ENCODE measurements around the gene RGPD8. TPM values are rescaled to one million over a fixed set of nuclear protein-coding genes. Genes with fewer than 3 reads are reported as not detected.

Gene RGPD8
- total and polyA plus RNA-seq, 2 donors (not counting 1 experiment from before 2014, with no cell fraction given): 3.3 to 13.4 TPM

DNA sequence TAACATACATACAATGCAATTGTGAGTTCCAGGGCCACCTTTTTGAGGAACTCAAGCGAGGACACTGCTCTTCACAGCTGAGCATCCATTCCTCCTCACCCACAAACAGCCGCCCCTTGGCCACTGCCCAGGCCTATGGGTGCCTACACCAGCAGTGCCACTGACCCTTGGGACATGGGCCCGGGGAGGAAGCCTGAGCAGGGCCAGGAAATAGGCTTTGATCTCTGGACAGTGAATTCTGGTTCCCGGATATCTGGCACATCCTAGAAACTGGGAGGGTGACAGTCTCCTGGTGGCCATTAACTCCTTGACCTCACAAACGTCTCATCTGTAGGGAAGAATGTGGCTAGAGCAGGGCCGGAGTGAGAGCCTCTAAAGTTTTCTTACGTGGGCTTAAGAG, 43.0 kb upstream of the RGPD8 start:
- Histone ChIP-seq H3K36me3 (ENCODE audit: control insufficient read depth, insufficient read depth, low read length) (no peaks in the 10 kb centered on the region), H3K27ac (ENCODE audit: insufficient read depth, low read length) (no peak overlapping the region), H3K4me1 (ENCODE audit: control insufficient read depth, extremely low read depth, insufficient read depth, low read length) (peaks cover 2% of the 10 kb centered on the region), H3K79me2 (ENCODE audit: control insufficient read depth, insufficient read depth, low read length) (no peaks in the 10 kb centered on the region), H3K4me3 (replicated peaks in 1 of 4; ENCODE audit: control extremely low read depth in 1 of 4, insufficient read depth in 1 of 4, low read depth in 3 of 4, low read length in 4 of 4) (no peak overlapping the region), H3K27me3 (ENCODE audit: control insufficient read depth, insufficient read depth, low read length) (no peaks in the 10 kb centered on the region), H3K9ac (ENCODE audit: insufficient read depth, low read length) (no peak overlapping the region), H4K20me1 (ENCODE audit: control insufficient read depth, extremely low read depth, insufficient read depth, low read length) (no peaks in the 10 kb centered on the region), H3K9me3 (ENCODE audit: control insufficient read depth, insufficient read depth, low read depth, low read length) (no peaks in the 10 kb centered on the region), H2AFZ (ENCODE audit: low read length) (no peak overlapping the region), H3K4me2 (ENCODE audit: extremely low read depth, insufficient read depth, low read length) (no peak overlapping the region)
- no peak for DNase-seq (ENCODE audit: low read depth in 2 of 2)
- no peak for TF ChIP-seq EZH2 (IDR thresholded peaks at IDR 0.05; ENCODE audit: low read length, missing control alignments)
- TF ChIP-seq, protein P1, sequence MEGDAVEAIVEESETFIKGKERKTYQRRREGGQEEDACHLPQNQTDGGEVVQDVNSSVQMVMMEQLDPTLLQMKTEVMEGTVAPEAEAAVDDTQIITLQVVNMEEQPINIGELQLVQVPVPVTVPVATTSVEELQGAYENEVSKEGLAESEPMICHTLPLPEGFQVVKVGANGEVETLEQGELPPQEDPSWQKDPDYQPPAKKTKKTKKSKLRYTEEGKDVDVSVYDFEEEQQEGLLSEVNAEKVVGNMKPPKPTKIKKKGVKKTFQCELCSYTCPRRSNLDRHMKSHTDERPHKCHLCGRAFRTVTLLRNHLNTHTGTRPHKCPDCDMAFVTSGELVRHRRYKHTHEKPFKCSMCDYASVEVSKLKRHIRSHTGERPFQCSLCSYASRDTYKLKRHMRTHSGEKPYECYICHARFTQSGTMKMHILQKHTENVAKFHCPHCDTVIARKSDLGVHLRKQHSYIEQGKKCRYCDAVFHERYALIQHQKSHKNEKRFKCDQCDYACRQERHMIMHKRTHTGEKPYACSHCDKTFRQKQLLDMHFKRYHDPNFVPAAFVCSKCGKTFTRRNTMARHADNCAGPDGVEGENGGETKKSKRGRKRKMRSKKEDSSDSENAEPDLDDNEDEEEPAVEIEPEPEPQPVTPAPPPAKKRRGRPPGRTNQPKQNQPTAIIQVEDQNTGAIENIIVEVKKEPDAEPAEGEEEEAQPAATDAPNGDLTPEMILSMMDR (conservative IDR thresholded peaks at IDR 0.05 in 1 of 2, IDR thresholded peaks at IDR 0.05 in 1 of 2; ENCODE audit: low read depth in 1 of 2, low read length in 2 of 2): no peak

- Histone ChIP-seq H3K4me2 (ENCODE audit: extremely low read depth, insufficient read depth, low read length) (no peak overlapping the region), H3K9ac (ENCODE audit: insufficient read depth, low read length) (no peak overlapping the region), H3K27ac (ENCODE audit: insufficient read depth, low read length) (no peak overlapping the region), H3K79me2 (ENCODE audit: control insufficient read depth, insufficient read depth, low read length) (no peaks in the 10 kb centered on the region), H3K27me3 (ENCODE audit: control insufficient read depth, insufficient read depth, low read length) (no peaks in the 10 kb centered on the region), H3K36me3 (ENCODE audit: control insufficient read depth, insufficient read depth, low read length) (no peaks in the 10 kb centered on the region), H4K20me1 (ENCODE audit: control insufficient read depth, extremely low read depth, insufficient read depth, low read length) (no peaks in the 10 kb centered on the region), H2AFZ (ENCODE audit: low read length) (no peak overlapping the region), H3K9me3 (ENCODE audit: control insufficient read depth, insufficient read depth, low read depth, low read length) (no peaks in the 10 kb centered on the region), H3K4me1 (ENCODE audit: control insufficient read depth, extremely low read depth, insufficient read depth, low read length) (no peaks in the 10 kb centered on the region), H3K4me3 (replicated peaks in 1 of 4; ENCODE audit: control extremely low read depth in 1 of 4, insufficient read depth in 1 of 4, low read depth in 3 of 4, low read length in 4 of 4) (no peak overlapping the region)
- no peak for TF ChIP-seq EZH2 (IDR thresholded peaks at IDR 0.05; ENCODE audit: low read length, missing control alignments)
- TF ChIP-seq, protein P1 (conservative IDR thresholded peaks at IDR 0.05 in 1 of 2, IDR thresholded peaks at IDR 0.05 in 1 of 2; ENCODE audit: low read depth in 1 of 2, low read length in 2 of 2): no peak
- DNase-seq (ENCODE audit: low read depth in 2 of 2): peak in 1 of 2 donors; percentile 62
These were observed 41.5 kb upstream of the RGPD8 start for GRCh38 chr2:112474844-112475486.

GRCh38 chr2:112472547-112473263, 39.3 kb upstream of the RGPD8 start:
- H4K20me1 ChIP-seq (ENCODE audit: control insufficient read depth, extremely low read depth, insufficient read depth, low read length): no peaks in the 10 kb centered on the region
- no peaks in the 10 kb centered on the region for H3K9me3 ChIP-seq (ENCODE audit: control insufficient read depth, insufficient read depth, low read depth, low read length)
- H3K4me3 ChIP-seq (replicated peaks in 1 of 4; ENCODE audit: control extremely low read depth in 1 of 4, insufficient read depth in 1 of 4, low read depth in 3 of 4, low read length in 4 of 4): no peak overlapping the region
- no peak for DNase-seq (ENCODE audit: low read depth in 2 of 2)
- H3K4me2 ChIP-seq (ENCODE audit: extremely low read depth, insufficient read depth, low read length): no peak overlapping the region
- no peak overlapping the region for H2AFZ ChIP-seq (ENCODE audit: low read length)
- no peak overlapping the region for H3K27ac ChIP-seq (ENCODE audit: insufficient read depth, low read length)
- no peaks in the 10 kb centered on the region for H3K4me1 ChIP-seq (ENCODE audit: control insufficient read depth, extremely low read depth, insufficient read depth, low read length)
- no peaks in the 10 kb centered on the region for H3K79me2 ChIP-seq (ENCODE audit: control insufficient read depth, insufficient read depth, low read length)
- H3K27me3 ChIP-seq (ENCODE audit: control insufficient read depth, insufficient read depth, low read length): no peaks in the 10 kb centered on the region
- TF ChIP-seq EZH2 (IDR thresholded peaks at IDR 0.05; ENCODE audit: low read length, missing control alignments): no peak
- TF ChIP-seq, protein P1 (conservative IDR thresholded peaks at IDR 0.05 in 1 of 2, IDR thresholded peaks at IDR 0.05 in 1 of 2; ENCODE audit: low read depth in 1 of 2, low read length in 2 of 2): no peak
- H3K36me3 ChIP-seq (ENCODE audit: control insufficient read depth, insufficient read depth, low read length): no peaks in the 10 kb centered on the region
- no peak overlapping the region for H3K9ac ChIP-seq (ENCODE audit: insufficient read depth, low read length)
